Tibial artery (tissue), 4 donors: Measurements from ENCODE around the gene MPP2.
A peak's percentile ranks its signal among the peaks of the same experiment; 100 is the strongest.

Experiments
- DNase-seq, 2 donors: peaks; one replicate each; pipeline ENCODE4 v3.0.0-alpha.2; 2019
- H3K27ac ChIP-seq, 2 donors: fragments of 200-600 bp; sonication (generic) in 1 of 2; 1 replicate in 1 of 2; 2 replicates in 1 of 2; pipeline ENCODE4 v1.5.1; 2018 to 2019; ENCODE audit warnings: mild to moderate bottlenecking in 1 of 2
- H3K27me3 ChIP-seq, 2 donors: fragments of 200-600 bp; sonication (generic) in 1 of 2; one replicate each; pipeline versions ENCODE4 v1.5.1 to v1.6.0; 2016 to 2019
- H3K36me3 ChIP-seq, 3 donors: fragments of 200-600 bp; sonication (generic) in 2 of 3; one replicate each; pipeline ENCODE4 v1.5.1; 2016 to 2019; ENCODE audit warnings: mild to moderate bottlenecking in 2 of 3
- H3K4me1 ChIP-seq, 4 donors: fragments of 200-600 bp; sonication (generic) in 2 of 4; 1 replicate in 3 of 4; 2 replicates in 1 of 4; pipeline ENCODE4 v1.5.1; 2016 to 2019
- H3K4me3 ChIP-seq, 2 donors: fragments of 200-600 bp; sonication (generic) in 1 of 2; 1 replicate in 1 of 2; 2 replicates in 1 of 2; pipeline ENCODE4 v1.5.1; 2018 to 2019; ENCODE audit warnings: mild to moderate bottlenecking in 2 of 2
- H3K9me3 ChIP-seq, 3 donors: fragments of 200-600 bp; sonication (generic) in 1 of 3; one replicate each; pipeline ENCODE4 v1.5.1; 2016 to 2019
- CTCF ChIP-seq, 2 experiments: fragments of 200-600 bp in 1 of 2; fragments of 450-650 bp in 1 of 2; IDR thresholded peaks; one replicate each; pipeline ENCODE4 v1.5.1; 2017 to 2019; ENCODE audit warnings: antibody characterized with exemption in 2 of 2, mild to moderate bottlenecking in 1 of 2, moderate library complexity in 1 of 2
- intact Hi-C: fragments of 100-400 bp; cut with DNase I; formaldehyde crosslinking; loops from one replicate; pipeline ENCODE4 v1.15.0; 2023; ENCODE audit warnings: low total_unique reads

MPP2 gene

GRCh38 chr17:43906951-43907424 lies 348 bp downstream of the MPP2 start:
- intact Hi-C loops, result no loop called here
- peak overlapping the region; percentile 76 to 93 for H3K4me3 ChIP-seq
- DNase-seq, result no peak

GRCh38 chr17:43905985-43906852 lies 1.1 kb downstream of the MPP2 start:
- intact Hi-C loops, result no loop called here
- Histone ChIP-seq H3K36me3 (no peaks in the 10 kb centered on the region), H3K9me3 (no peaks in the 10 kb centered on the region), H3K4me3 (peak overlapping the region; percentile 76 to 93), H3K27ac (peak overlapping the region; percentile 95 to 96), H3K4me1 (peaks cover 0 to 33% (median 23%) of the 10 kb centered on the region in 4 donors), H3K27me3 (no peaks in the 10 kb centered on the region)
- TF ChIP-seq CTCF (IDR thresholded peaks at IDR 0.05), result no peak
- peak; percentile 85 to 91 for DNase-seq

More at GRCh38 chr17:43906951-43907424, 348 bp downstream of the MPP2 start:
- H3K36me3 ChIP-seq, result no peaks in the 10 kb centered on the region
- H3K27me3 ChIP-seq, result peaks cover 0 to 6% of the 10 kb centered on the region in 2 donors
- H3K27ac ChIP-seq, result peak overlapping the region; percentile 95 to 96
- no peak for TF ChIP-seq CTCF (IDR thresholded peaks at IDR 0.05)
- no peaks in the 10 kb centered on the region for H3K9me3 ChIP-seq
- peaks cover 0 to 33% (median 22%) of the 10 kb centered on the region in 4 donors for H3K4me1 ChIP-seq

- TF ChIP-seq CTCF (IDR thresholded peaks at IDR 0.05), result no peak
- Histone ChIP-seq H3K27ac (peak overlapping the region; percentile 95 to 96), H3K27me3 (no peaks in the 10 kb centered on the region), H3K4me3 (peak overlapping the region; percentile 76 to 93), H3K4me1 (peaks cover 0 to 40% (median 29%) of the 10 kb centered on the region in 4 donors), H3K9me3 (no peaks in the 10 kb centered on the region), H3K36me3 (no peaks in the 10 kb centered on the region)
- no peak for DNase-seq
- intact Hi-C loops, result no loop called here
These were observed 1.8 kb downstream of the MPP2 start for GRCh38 chr17:43905400-43905984.

GRCh38 chr17:43901861-43902589 lies 5.3 kb downstream of the MPP2 start:
- H3K4me1 ChIP-seq, result peaks cover 0 to 39% (median 27%) of the 10 kb centered on the region in 4 donors
- no peak overlapping the region for H3K4me3 ChIP-seq
- intact Hi-C loops, result no loop called here
- no peak for TF ChIP-seq CTCF (IDR thresholded peaks at IDR 0.05)
- H3K9me3 ChIP-seq, result no peaks in the 10 kb centered on the region
- H3K27ac ChIP-seq, result no peak overlapping the region
- H3K27me3 ChIP-seq, result no peaks in the 10 kb centered on the region
- peaks cover 0 to 5% (median 0%) of the 10 kb centered on the region in 3 donors for H3K36me3 ChIP-seq
- no peak for DNase-seq
